ENCODE measurements around the gene LDLRAD4. TPM values are rescaled to one million over a fixed set of nuclear protein-coding genes. Genes with fewer than 3 reads are reported as not detected.

LDLRAD4 gene
- polyA plus RNA-seq, 3 donors, result 9.5 to 10.1 (median 9.6) TPM

DNA sequence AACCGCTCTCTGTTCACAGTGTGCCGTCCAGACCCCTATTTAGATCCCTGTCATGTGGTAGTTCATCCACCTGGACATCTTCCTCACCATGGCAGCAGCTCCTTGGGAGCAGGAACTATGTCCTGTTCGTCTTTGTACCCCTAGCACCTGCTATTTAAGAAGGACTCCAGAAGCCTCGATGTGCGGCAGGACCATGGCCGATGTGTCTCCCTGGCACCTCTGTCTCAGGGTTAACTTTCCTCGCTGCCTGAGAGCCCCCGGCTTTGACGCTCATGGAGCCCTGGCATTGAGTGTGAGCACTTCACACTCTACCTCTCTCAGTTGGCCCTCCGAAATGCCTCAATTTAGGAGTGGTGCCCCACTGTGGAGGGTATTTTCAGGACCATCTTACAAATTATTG is 355.8 kb downstream of the LDLRAD4 start:
- DNase-seq (ENCODE audit: low read depth in 3 of 3, low spot score in 2 of 3), result no peak

DNA sequence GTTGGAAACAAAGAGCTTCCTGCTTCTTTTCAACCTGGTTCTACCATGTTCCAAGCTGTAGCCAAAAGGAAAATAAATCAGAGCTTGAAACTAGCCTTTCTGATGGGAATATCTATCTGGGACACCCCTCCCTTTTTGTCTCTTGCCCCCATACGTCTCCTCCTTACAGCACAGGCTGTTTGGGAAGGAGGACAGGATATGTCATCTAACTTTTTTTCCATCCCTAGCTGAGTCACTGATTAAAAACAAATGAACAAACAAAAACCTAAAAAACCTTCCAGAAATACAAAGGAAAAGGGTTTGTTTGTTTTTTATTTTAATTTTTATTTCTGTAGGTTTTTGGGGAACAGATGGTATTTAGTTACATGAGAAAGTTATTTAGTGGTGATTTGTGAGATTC is 356.2 kb downstream of the LDLRAD4 start:
- DNase-seq (ENCODE audit: low read depth in 3 of 3, low spot score in 2 of 3), result no peak

DNA sequence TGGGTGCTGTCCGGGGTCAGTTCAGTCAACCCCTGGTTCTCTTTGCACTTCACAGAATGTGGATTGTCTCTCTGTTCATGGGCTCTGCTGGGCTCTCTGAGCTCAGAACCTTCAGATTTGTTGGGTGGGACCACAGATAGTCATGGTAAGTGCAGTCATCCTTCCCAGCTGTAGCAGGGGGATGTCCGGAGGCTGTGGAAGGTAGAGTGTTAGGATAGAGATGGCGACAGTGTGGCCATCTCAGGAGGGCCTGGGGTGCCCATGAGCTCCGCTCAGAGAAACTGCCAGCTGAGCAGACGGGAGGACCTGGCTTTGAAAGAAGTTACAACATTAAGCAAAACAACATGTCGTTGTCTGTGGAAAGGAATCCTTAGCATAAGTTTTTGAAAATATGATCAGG is 358.0 kb downstream of the LDLRAD4 start:
- DNase-seq (ENCODE audit: low read depth in 3 of 3, low spot score in 2 of 3), result no peak

DNA sequence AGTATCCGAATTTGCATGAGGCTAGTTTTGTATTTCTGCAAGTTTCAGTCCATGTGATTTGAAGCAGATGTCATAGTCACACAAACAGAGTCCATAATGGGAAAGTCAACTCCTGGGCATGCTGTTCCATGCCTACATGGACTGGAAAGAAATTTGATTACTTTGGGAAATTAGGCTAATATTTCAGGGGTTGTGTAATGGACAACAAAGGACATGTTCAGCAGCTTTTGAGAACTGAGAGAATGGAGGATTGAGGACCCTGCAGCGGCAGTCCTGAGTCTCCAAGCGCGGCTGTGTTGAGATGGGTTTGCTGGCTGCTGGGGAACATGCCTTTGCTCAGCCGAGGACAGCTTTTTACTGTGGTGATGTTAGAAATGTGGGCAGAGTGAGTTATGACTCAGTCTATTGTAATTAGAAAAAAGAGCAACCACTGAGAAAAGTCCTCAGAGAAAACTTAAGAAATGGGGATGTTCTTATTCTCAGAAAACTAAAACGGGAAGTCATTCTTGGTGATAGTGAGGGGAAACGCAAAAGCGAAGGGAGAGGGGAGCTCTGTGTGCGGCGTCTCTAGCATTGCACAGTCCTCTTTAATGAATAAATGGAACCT is 358.6 kb downstream of the LDLRAD4 start:
- no peak for DNase-seq (ENCODE audit: low read depth in 3 of 3, low spot score in 2 of 3)

DNA sequence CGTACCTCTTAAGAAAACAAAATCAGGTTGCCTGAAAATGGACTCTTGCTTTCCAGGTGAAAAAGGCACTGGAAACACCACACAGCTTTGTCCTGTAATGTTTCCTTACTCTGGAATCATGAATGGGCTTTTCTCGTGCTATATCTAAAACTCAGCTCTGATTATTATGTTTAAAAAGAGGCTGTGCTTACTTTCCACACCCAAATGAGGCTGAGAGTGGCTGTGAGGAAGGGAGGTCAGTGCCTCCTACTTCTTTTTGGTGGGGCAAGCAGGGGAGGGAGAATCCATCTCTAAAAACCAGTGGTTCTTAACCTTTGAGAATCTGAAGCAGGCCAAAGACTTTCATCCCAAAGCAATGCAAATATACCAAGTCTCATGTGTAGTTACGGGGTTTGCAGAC is 359.2 kb downstream of the LDLRAD4 start:
- DNase-seq (ENCODE audit: low read depth in 3 of 3, low spot score in 2 of 3), result no peak

DNA sequence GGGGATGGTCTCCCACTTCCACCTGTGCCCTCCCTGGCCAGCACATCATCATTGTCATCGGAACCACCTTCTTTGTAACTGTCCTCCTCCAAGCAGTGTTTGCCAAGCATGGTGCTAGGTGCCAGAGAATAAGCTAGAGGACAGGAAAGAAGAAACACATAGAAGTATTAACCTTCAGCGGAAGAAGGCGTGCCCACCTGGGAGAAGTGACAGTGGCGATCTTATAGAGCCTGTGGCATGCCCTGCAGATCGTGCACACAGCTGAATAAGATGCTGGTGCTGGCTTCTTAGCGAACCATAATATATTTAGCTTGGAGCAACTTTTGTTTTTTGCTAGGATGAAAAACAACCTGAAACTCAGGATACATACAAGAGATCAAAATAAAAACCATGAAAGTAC is 359.8 kb downstream of the LDLRAD4 start:
- DNase-seq (ENCODE audit: low read depth in 3 of 3, low spot score in 2 of 3), result no peak

DNA sequence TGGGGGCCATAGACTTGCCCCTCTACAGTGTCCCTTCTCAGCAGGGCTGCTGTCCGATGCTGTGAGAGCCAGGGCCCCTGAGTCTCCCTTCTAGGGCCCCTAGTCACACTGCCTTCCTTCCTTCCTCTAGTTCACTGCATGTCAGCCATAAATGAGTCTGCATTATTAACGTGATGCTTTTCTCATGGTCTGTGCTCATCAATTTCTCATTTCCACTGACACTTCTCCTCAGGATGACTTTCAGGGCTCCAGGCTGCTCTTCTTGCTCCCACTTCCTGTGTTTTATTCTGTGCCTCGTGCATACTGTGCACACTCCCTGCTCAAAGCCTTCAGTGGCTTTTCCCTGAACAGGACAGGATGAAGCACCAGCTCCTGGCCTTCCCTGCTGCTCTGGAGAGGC is 361.3 kb downstream of the LDLRAD4 start:
- no peak for DNase-seq (ENCODE audit: low read depth in 3 of 3, low spot score in 2 of 3)

DNA sequence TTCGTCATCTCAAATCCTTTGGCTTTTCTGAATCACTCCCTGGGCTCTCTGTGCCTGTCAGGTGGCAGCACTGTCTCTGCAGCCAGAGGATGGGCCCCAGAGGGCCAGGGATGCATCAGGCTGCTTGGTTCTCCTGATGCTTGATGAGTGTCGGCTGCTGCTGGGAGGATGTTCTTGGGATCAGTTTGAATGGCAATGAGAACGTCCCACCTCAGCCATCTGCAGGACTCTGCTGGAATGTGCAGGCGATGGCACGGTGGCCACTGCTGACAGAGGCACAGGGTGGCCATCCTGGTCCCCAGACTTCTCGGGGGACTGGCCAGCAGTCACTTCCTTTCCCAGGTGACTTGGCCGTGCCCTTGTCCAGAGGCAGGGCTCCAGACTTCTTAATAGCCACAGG is 361.8 kb downstream of the LDLRAD4 start:
- no peak for DNase-seq (ENCODE audit: low read depth in 3 of 3, low spot score in 2 of 3)

DNA sequence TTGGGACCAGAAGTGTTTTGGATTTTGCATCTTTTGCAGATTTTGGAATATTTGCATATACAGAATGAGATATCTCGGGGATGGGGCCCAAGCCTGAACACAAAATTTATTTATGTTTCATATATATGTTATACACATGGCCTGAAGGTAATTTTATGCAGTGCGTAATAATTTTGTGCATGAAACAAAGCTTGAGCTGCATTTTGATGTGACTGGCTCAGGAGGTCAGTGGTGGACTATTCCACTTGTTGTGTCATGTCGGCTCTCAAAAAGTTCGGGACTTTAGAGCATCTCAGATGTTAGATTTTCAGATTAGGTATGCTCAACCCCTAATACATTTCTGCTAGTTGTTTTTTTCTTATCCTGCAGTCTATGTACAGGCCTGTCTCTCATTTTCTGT is 362.4 kb downstream of the LDLRAD4 start:
- DNase-seq (ENCODE audit: low read depth in 3 of 3, low spot score in 2 of 3), result no peak

DNA sequence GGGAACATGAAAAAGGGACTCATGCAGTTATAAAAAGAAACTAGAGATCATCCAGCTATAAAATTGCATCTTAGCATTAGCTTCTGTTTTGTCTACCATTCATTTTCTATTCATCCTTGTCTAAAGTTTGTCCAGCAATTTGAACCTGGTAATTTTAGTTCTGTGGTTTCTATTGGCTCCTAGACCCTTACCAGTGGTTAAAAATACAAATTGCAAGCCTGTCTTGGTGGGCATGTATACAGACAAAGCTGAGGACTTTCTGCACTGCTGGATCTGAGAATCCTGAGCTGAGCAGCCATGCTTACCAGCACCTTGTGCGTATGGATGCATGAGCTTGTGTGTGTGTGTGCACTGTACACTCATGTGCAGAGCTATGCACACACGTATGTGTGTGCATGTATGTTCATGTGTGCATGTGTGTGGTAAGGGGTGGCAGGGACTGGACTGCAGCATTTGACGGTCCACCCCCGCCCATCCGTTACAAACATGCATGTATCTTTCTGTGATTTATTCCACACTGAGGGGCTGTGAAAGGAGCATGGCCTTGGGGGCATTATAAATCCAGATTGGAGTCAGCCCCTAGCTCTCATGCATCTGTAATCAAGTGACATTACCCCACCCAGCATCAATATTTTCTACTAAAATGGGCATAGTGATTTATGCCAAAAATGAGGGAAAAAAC is 363.1 kb downstream of the LDLRAD4 start:
- no peak for DNase-seq (ENCODE audit: low read depth in 3 of 3, low spot score in 2 of 3)

DNA sequence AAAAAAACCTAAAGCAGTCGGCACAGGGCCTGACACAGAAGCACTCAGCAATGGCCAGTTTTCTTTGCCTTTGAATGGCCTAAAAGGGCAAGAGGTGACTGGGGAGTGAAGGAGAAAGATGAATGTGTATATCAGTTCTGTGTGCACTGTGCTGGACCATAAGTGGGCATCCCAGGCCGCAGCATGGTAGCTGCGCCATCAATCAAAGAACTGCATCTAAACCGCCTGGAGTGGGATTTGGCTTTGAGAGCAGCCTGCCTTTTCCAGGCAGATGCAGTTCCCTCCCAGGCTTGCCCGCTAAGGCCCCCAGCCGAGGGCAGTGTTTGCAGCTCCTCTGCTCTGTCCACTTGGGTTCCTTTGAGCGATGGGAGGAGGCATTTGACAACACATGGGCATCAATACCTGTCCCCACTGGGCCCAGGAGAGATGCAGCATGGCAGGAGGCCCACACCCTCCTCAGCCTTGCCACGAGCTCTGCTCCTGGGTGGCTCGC is 363.7 kb downstream of the LDLRAD4 start:
- no peak for DNase-seq (ENCODE audit: low read depth in 3 of 3, low spot score in 2 of 3)

DNA sequence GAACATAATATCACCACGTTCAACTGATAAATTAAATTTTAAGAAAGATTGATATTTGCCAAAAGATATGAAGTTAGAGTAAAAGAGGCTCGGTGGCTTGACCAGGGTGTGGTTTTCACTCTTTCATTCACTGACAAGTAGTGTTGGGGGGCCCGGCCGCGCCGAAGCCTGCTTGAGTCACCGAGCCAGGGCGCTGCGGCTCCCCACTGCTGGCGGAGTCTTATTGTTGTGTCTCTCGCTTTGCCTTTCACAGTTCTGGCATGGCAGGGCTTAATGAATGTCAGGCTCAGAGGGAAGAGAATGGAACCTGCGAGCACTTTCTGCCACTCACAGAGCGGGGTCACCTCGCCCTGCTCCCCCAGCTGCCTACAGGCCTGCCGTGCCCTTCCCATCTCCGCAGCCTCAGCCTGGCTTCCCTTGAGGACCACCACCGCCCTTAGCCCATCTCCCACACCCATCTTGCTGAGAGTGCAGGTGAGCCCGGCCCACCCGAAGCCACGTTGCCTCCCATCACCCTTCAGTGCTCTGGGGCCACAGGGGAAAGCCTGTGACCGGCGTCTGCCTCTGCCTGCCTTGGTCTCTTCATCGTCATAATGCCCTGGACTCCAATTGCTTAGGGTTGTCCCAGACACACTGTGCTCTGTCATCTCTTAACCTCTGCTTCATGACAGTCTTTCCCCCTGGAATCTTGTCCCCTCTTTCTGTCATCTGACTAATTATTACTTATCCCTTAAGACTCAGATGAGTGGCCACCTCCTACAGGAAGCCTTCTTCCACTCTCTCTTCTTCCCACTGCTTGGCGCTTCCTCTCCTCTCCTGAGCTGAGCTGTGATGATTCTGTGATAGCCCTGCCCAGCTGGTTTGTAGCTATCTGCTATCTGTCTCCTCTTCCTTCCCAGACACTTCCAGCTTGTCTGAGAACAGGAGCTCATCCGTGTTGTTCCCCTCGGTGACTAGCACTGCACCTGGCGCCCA is 365.3 kb downstream of the LDLRAD4 start:
- DNase-seq (ENCODE audit: low read depth in 3 of 3, low spot score in 2 of 3), result no peak

DNA sequence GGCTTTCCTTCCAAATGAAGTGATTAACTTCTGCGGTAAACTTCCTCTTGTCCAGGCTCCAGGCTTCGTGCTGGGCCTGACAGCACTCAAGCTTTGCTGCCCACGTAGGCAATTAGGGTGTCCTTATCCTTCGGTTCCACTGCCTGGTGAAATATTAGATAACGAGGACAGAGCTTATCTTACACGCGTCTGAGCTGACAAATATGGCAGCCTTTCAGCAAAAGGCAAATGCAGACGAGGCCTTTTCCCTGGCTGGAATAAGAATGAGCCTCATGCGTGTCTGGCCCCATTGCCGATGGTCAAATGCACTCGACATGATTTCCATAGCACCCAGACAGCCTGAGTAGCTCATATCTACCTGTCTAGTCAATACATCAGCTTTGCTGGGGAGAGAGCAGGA is 366.3 kb downstream of the LDLRAD4 start:
- DNase-seq (ENCODE audit: low read depth in 3 of 3, low spot score in 2 of 3), result no peak

DNA sequence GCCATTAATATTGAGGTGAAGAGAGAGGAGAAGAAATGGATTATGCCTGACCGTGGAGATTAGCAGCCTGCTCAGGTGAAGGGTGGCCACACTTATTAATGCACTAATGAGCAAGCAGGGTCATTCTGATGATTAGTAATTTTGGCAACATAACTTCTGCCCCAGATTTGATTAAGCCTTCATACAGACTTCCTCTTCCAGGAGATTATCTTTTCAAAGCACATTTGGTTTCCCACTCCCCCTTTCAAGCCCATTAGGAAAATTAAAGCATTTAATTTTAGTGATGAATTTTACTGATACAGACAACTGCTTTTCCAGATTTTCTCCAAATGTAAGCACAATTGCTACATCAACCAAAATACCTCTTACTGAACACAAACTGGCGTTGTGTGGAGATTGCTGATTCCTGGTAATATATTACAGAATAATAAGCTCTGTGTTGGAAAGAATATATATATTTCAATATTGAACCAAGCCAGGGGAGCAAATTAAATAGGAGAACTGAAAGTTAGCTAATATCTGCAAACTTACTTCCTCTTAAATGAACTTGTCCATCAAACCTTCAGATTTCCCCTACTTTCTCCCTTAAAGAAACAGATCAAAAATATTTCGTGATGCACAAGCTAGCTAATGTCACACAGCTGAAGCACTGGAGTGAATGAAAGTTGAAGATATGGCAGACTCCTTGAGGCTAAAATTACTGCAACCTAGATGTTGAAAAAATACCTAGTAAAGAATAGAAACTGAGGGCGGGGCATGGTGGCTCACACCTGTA is 367.0 kb downstream of the LDLRAD4 start:
- no peak for DNase-seq (ENCODE audit: low read depth in 3 of 3, low spot score in 2 of 3)

DNA sequence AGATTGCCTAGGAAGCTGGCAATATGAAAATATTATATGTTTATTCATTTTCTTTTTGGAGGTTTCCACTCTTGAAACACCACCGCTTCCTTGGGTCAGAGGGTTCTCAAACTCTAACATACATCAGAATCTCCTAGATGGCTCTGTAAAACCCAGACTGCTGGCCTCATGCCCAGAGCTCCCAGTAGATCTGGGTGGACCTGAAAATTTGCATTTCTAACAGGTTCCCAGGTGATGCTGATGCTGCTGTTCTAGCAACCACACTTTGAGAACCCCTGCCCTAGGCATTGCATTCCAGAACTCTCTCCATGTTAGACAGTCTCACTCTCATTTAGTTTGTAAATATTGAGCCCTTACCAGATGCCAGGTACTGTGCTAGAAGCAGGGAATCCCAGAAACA is 368.4 kb downstream of the LDLRAD4 start:
- no peak for DNase-seq (ENCODE audit: low read depth in 3 of 3, low spot score in 2 of 3)

DNA sequence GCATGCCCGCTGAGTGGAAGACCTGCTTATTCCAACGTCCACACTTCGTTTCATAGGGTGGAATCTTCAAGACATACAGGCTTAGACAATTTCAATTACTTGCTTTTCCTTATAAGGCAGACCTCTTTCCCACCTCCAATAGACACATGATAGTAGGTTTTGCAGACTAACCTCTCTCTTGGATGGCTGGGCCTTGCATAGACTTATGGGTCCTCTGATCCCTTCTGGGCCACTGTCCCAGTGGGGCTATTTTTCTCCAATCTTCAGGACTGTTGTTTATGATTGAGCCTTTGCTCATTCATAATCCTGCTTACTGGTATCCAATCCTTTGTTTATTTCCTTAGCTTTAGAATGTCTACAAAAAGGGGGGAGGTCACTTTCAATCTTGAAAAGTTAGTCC is 368.9 kb downstream of the LDLRAD4 start:
- no peak for DNase-seq (ENCODE audit: low read depth in 3 of 3, low spot score in 2 of 3)

DNA sequence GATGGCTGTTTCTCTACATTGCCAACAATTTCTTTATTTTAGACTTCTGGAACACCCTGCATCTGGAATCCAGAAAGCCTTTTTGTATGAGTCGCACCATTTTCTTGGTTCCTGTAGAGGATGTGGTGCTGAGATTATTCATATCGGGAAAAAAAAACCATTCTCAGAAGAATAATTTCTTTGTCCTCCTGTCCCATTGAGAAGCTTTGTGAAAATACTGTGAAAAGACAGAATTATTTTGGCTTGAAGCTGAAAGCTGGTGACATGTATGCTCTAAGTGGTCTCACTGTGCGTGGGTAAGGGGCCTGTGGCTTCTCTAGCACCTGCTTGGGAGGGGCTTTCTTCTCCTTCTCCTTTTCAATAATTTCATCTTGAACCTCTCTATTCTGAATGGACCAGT is 369.4 kb downstream of the LDLRAD4 start:
- DNase-seq (ENCODE audit: low read depth in 3 of 3, low spot score in 2 of 3), result no peak

DNA sequence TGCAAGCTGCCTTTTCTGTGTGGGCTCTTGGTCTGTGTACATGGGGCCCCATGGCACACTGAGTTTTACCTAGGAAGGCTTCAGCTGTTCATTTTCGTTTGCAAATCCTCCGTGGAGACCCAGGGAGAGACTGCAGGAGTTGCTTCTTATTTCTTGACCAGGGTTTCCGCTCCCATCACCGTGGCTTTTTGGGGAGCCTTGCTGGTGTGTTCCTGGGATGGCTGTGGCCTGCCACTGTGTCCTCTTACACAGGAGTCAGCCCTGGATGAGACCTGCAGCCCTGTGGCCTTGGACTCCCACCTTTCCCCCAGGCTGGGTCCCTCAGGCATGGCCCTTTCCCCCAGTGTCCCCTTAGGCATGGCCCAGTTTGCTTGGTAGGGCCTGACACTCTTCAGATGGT is 370.8 kb downstream of the LDLRAD4 start:
- no peak for DNase-seq (ENCODE audit: low read depth in 3 of 3, low spot score in 2 of 3)

DNA sequence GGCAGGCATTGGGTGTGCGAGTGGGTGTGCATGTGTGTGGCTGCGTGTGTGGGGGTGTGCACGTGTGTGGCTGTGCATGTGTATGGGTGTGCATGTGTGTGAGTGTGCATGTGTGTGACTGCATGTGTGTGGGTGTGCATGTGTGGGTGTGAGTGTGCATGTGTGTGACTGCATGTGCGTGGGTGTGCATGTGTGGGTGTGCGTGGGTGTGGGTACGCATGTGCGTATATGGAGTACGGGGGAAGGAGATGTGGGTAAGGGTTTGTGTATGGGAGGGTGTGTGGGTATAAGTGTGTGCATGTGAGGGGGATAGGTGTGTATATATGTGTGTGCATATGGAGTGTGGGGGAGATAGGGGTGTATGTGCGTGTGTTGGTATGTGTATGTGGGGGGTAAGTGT is 371.4 kb downstream of the LDLRAD4 start:
- DNase-seq (ENCODE audit: low read depth in 3 of 3, low spot score in 2 of 3), result no peak

DNA sequence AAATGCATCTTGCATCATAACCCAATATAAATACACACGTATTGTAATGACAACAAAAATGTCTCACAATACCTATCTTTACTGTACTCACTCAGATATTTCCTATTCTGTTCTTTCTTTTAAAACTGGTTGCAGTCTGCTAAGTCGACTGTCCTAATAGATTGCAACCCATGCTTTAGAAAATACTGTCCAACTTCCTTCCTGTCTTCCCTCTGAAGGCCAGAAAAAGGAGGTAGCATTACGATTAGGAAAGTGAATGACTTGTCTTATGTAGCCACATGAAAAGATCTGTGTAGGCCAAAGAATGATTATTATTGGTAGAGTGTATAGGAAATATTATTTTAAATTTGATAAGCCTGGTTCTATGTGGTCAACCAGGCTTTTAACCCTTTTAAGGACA is 373.7 kb downstream of the LDLRAD4 start:
- no peak for DNase-seq (ENCODE audit: low read depth in 3 of 3, low spot score in 2 of 3)

DNA sequence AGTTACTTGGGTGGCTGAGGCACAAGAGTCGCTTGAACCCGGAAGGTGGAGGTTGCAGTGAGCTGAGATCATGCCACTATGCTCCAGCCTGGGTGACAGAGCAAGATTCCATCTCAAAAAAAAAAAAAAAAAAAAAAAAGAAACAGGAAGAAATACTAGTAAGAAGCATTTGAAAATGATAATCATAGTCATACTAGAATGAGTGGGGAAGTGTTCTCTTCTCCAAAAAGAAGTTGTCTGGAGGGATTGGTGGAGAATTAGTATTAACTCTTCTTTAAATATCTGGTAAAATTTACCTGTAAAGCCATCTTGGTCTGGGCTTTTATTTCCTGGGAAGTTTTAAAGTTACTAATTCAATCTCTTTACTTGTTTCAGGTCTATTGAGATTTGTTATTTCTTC is 376.0 kb downstream of the LDLRAD4 start:
- DNase-seq (ENCODE audit: low read depth in 3 of 3, low spot score in 2 of 3), result no peak

All from right renal cortex interstitium (tissue), 3 donors.